Activated T-cell treated with anti-CD3 and anti-CD28 coated beads, Interleukin-2, amount 50 U/mL, for 72 hours (primary cell): ENCODE data around the gene PAPOLB. TPM values are rescaled to one million over a fixed set of nuclear protein-coding genes. Genes with fewer than 3 reads are reported as not detected.

ENCODE experiments used
- ATAC-seq, 2 donors: fragments of 150-1000 bp; cut with Tn5 transposase; replicated peaks in 1 of 2; 2 replicates each; pipeline ENCODE4 v1.10.0; 2021; ENCODE audit warnings: moderate library complexity in 2 of 2, mild to moderate bottlenecking in 1 of 2
- DNase-seq, 2 donors: peaks; one replicate each; pipeline ENCODE4 v3.0.0; 2021 to 2022; ENCODE audit warnings: mixed read lengths in 1 of 2
- H3K27ac Mint-ChIP-seq: one replicate; pipeline ENCODE4 v1.8.0; 2022; ENCODE audit warnings: mild to moderate bottlenecking, moderate library complexity, mixed read lengths
- H3K27me3 Mint-ChIP-seq: one replicate; pipeline ENCODE4 v1.8.0; 2022; ENCODE audit warnings: low read depth, mixed read lengths
- H3K36me3 Mint-ChIP-seq, 2 donors: one replicate each; pipeline ENCODE4 v1.8.0; 2022; ENCODE audit warnings: mixed read lengths in 2 of 2, mild to moderate bottlenecking in 1 of 2; ENCODE audit not compliant: insufficient read depth in 2 of 2
- H3K4me1 Mint-ChIP-seq: one replicate; pipeline ENCODE4 v1.8.0; 2022; ENCODE audit warnings: low read depth, mixed read lengths
- H3K4me3 Mint-ChIP-seq, 2 donors: one replicate each; pipeline ENCODE4 v1.8.0; 2022; ENCODE audit warnings: mild to moderate bottlenecking in 2 of 2, mixed read lengths in 2 of 2, moderate library complexity in 2 of 2
- H3K9me3 Mint-ChIP-seq, 2 donors: one replicate each; pipeline ENCODE4 v1.8.0; 2022; ENCODE audit warnings: mixed read lengths in 2 of 2
- total RNA-seq, 2 donors: library from RNA; stranded (reverse); gene quantifications; one replicate each; pipeline ENCODE4 v1.2.3, GENCODE V29; 2022

Gene PAPOLB
- total RNA-seq, 2 donors from 2014 or later = 0.05 TPM; not detected in 1

- Mint-ChIP-seq H3K27ac (no peak overlapping the region), H3K27me3 (no peaks in the 10 kb centered on the region), H3K4me1 (no peaks in the 10 kb centered on the region), H3K4me3 (no peak overlapping the region), H3K36me3 (no peaks in the 10 kb centered on the region), H3K9me3 (no peaks in the 10 kb centered on the region)
- ATAC-seq (no peak), DNase-seq (no peak)
These were observed 42.0 kb downstream of the PAPOLB start for GRCh38 chr7:4819560-4820404.

GRCh38 chr7:4818000-4818794 is 43.6 kb downstream of the PAPOLB start:
- H3K27ac Mint-ChIP-seq = no peak overlapping the region
- ATAC-seq (no peak), DNase-seq (no peak)
- H3K4me3 Mint-ChIP-seq = no peak overlapping the region
- no peaks in the 10 kb centered on the region for H3K9me3 Mint-ChIP-seq
- no peaks in the 10 kb centered on the region for H3K4me1 Mint-ChIP-seq
- peaks cover 7% of the 10 kb centered on the region for H3K27me3 Mint-ChIP-seq
- H3K36me3 Mint-ChIP-seq = no peaks in the 10 kb centered on the region

- Mint-ChIP-seq H3K4me1 (no peaks in the 10 kb centered on the region), H3K27ac (no peak overlapping the region), H3K4me3 (no peak overlapping the region), H3K9me3 (no peaks in the 10 kb centered on the region), H3K36me3 (no peaks in the 10 kb centered on the region), H3K27me3 (peaks cover 7% of the 10 kb centered on the region)
- ATAC-seq (no peak), DNase-seq (no peak)
These were observed 44.5 kb downstream of the PAPOLB start for GRCh38 chr7:4817178-4817901.

- Mint-ChIP-seq H3K27ac (no peak overlapping the region), H3K36me3 (no peaks in the 10 kb centered on the region), H3K27me3 (peaks cover 7% of the 10 kb centered on the region), H3K4me3 (no peak overlapping the region), H3K9me3 (no peaks in the 10 kb centered on the region), H3K4me1 (no peaks in the 10 kb centered on the region)
- no peak for ATAC-seq
- no peak for DNase-seq
These were observed 45.3 kb downstream of the PAPOLB start for GRCh38 chr7:4816419-4817080.

GRCh38 chr7:4815609-4816418 is 46.0 kb downstream of the PAPOLB start:
- Mint-ChIP-seq H3K9me3 (no peaks in the 10 kb centered on the region), H3K4me1 (no peaks in the 10 kb centered on the region), H3K4me3 (no peak overlapping the region), H3K27ac (no peak overlapping the region), H3K36me3 (no peaks in the 10 kb centered on the region), H3K27me3 (peaks cover 7% of the 10 kb centered on the region)
- no peak for ATAC-seq
- DNase-seq = no peak

GRCh38 chr7:4815121-4815520 is 46.7 kb downstream of the PAPOLB start:
- H3K4me3 Mint-ChIP-seq = no peak overlapping the region
- peaks cover 7% of the 10 kb centered on the region for H3K27me3 Mint-ChIP-seq
- H3K9me3 Mint-ChIP-seq = no peaks in the 10 kb centered on the region
- H3K27ac Mint-ChIP-seq = no peak overlapping the region
- no peaks in the 10 kb centered on the region for H3K36me3 Mint-ChIP-seq
- DNase-seq (no peak), ATAC-seq (no peak)
- no peaks in the 10 kb centered on the region for H3K4me1 Mint-ChIP-seq

GRCh38 chr7:4814433-4814832 is 47.4 kb downstream of the PAPOLB start:
- ATAC-seq = no peak

GRCh38 chr7:4809666-4810065 is 52.2 kb downstream of the PAPOLB start:
- no peak overlapping the region for H3K27ac Mint-ChIP-seq
- H3K36me3 Mint-ChIP-seq = no peaks in the 10 kb centered on the region
- H3K27me3 Mint-ChIP-seq = peaks cover 33% of the 10 kb centered on the region
- H3K9me3 Mint-ChIP-seq = no peaks in the 10 kb centered on the region
- H3K4me1 Mint-ChIP-seq = no peaks in the 10 kb centered on the region
- peak overlapping the region; percentile 45 to 62 for H3K4me3 Mint-ChIP-seq
- ATAC-seq = no peak
- no peak for DNase-seq

More at GRCh38 chr7:4814433-4814832, 47.4 kb downstream of the PAPOLB start:
- Mint-ChIP-seq H3K36me3 (no peaks in the 10 kb centered on the region), H3K27me3 (peaks cover 7% of the 10 kb centered on the region), H3K9me3 (no peaks in the 10 kb centered on the region), H3K4me1 (no peaks in the 10 kb centered on the region), H3K4me3 (no peak overlapping the region), H3K27ac (peak overlapping the region; percentile 35)
- DNase-seq = no peak

GRCh38 chr7:4809091-4809591 is 52.7 kb downstream of the PAPOLB start:
- peaks cover 33% of the 10 kb centered on the region for H3K27me3 Mint-ChIP-seq
- H3K4me1 Mint-ChIP-seq = no peaks in the 10 kb centered on the region
- peak in 1 of 2 donors; percentile 49 for ATAC-seq
- no peaks in the 10 kb centered on the region for H3K36me3 Mint-ChIP-seq
- no peaks in the 10 kb centered on the region for H3K9me3 Mint-ChIP-seq
- DNase-seq = peak in 1 of 2 donors; percentile 29
- peak overlapping the region; percentile 74 to 77 for H3K4me3 Mint-ChIP-seq
- no peak overlapping the region for H3K27ac Mint-ChIP-seq

GRCh38 chr7:4808565-4808964 is 53.3 kb downstream of the PAPOLB start:
- no peak for DNase-seq
- Mint-ChIP-seq H3K9me3 (no peaks in the 10 kb centered on the region), H3K4me3 (peak overlapping the region in 1 of 2 donors; percentile 34), H3K36me3 (no peaks in the 10 kb centered on the region), H3K27me3 (peaks cover 29% of the 10 kb centered on the region), H3K4me1 (no peaks in the 10 kb centered on the region), H3K27ac (no peak overlapping the region)
- ATAC-seq = no peak

- no peak overlapping the region for H3K4me3 Mint-ChIP-seq
- no peaks in the 10 kb centered on the region for H3K36me3 Mint-ChIP-seq
- no peak overlapping the region for H3K27ac Mint-ChIP-seq
- no peaks in the 10 kb centered on the region for H3K9me3 Mint-ChIP-seq
- ATAC-seq (no peak), DNase-seq (no peak)
- H3K4me1 Mint-ChIP-seq = no peaks in the 10 kb centered on the region
- H3K27me3 Mint-ChIP-seq = peaks cover 26% of the 10 kb centered on the region
These were observed 53.8 kb downstream of the PAPOLB start for GRCh38 chr7:4808026-4808425.
